Upper lobe of left lung (tissue), 4 donors: Measurements from ENCODE around the gene TTR.

Experiments used
- POLR2A ChIP-seq, 4 donors: fragments of 450-650 bp; IDR thresholded peaks; one replicate each; pipeline ENCODE4 v1.5.1; 2016 to 2017; ENCODE audit warnings: antibody characterized with exemption in 4 of 4, mild to moderate bottlenecking in 2 of 4
- TF ChIP-seq, protein P1 (sequence below), 6 experiments: fragments of 450-650 bp in 4 of 6; fragments of 200-600 bp in 2 of 6; sonication (generic) in 2 of 6; IDR thresholded peaks; one replicate each; pipeline ENCODE4 v1.5.1; 2016 to 2019; ENCODE audit warnings: antibody characterized with exemption in 6 of 6

GRCh38 chr18:31551883-31552282, 39.8 kb upstream of the TTR start:
- TF ChIP-seq, protein P1, sequence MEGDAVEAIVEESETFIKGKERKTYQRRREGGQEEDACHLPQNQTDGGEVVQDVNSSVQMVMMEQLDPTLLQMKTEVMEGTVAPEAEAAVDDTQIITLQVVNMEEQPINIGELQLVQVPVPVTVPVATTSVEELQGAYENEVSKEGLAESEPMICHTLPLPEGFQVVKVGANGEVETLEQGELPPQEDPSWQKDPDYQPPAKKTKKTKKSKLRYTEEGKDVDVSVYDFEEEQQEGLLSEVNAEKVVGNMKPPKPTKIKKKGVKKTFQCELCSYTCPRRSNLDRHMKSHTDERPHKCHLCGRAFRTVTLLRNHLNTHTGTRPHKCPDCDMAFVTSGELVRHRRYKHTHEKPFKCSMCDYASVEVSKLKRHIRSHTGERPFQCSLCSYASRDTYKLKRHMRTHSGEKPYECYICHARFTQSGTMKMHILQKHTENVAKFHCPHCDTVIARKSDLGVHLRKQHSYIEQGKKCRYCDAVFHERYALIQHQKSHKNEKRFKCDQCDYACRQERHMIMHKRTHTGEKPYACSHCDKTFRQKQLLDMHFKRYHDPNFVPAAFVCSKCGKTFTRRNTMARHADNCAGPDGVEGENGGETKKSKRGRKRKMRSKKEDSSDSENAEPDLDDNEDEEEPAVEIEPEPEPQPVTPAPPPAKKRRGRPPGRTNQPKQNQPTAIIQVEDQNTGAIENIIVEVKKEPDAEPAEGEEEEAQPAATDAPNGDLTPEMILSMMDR (IDR thresholded peaks at IDR 0.05), result no peak
- TF ChIP-seq POLR2A (IDR thresholded peaks at IDR 0.05), result no peak
